Measurements from ENCODE around the gene TTLL4. TPM values are rescaled to one million over a fixed set of nuclear protein-coding genes. Genes with fewer than 3 reads are reported as not detected.
"Not testable (repeated sequence)": the region's sequence is repeated elsewhere in the genome, so short reads cannot be mapped to it uniquely, and the experiment has no call there.

TTLL4 gene
- total RNA-seq, 1 donor from 2014 or later = 47.3 TPM

- H3K36me3 Mint-ChIP-seq (ENCODE audit: low read depth, unreplicated experiment) = peaks cover 49% of the 10 kb centered on the region
- no peak for TF ChIP-seq CTCF (IDR thresholded peaks at IDR 0.05; ENCODE audit: unreplicated experiment)
- H3K27ac Mint-ChIP-seq (ENCODE audit: unreplicated experiment) = no peak overlapping the region
- H3K9me3 Mint-ChIP-seq (ENCODE audit: unreplicated experiment) = no peaks in the 10 kb centered on the region
- DNase-seq (ENCODE audit: low spot score) = no peak
- H3K4me1 Mint-ChIP-seq (ENCODE audit: unreplicated experiment) = no peaks in the 10 kb centered on the region
- H3K4me3 Mint-ChIP-seq (ENCODE audit: unreplicated experiment) = no peak overlapping the region
- no peaks in the 10 kb centered on the region for H3K27me3 Mint-ChIP-seq (ENCODE audit: unreplicated experiment)
Measured at GRCh38 chr2:218755198-218755566, 44.5 kb downstream of the TTLL4 start.

GRCh38 chr2:218755567-218756404 is 45.2 kb downstream of the TTLL4 start:
- TF ChIP-seq CTCF (IDR thresholded peaks at IDR 0.05; ENCODE audit: unreplicated experiment) = no peak
- Mint-ChIP-seq H3K36me3 (ENCODE audit: low read depth, unreplicated experiment) (peaks cover 43% of the 10 kb centered on the region), H3K27ac (ENCODE audit: unreplicated experiment) (no peak overlapping the region), H3K4me3 (ENCODE audit: unreplicated experiment) (no peak overlapping the region), H3K27me3 (ENCODE audit: unreplicated experiment) (no peaks in the 10 kb centered on the region), H3K9me3 (ENCODE audit: unreplicated experiment) (no peaks in the 10 kb centered on the region), H3K4me1 (ENCODE audit: unreplicated experiment) (no peaks in the 10 kb centered on the region)
- no peak for DNase-seq (ENCODE audit: low spot score)

- DNase-seq (ENCODE audit: low spot score) = no peak
- Mint-ChIP-seq H3K27ac (ENCODE audit: unreplicated experiment) (no peak overlapping the region), H3K27me3 (ENCODE audit: unreplicated experiment) (no peaks in the 10 kb centered on the region), H3K9me3 (ENCODE audit: unreplicated experiment) (no peaks in the 10 kb centered on the region), H3K4me1 (ENCODE audit: unreplicated experiment) (no peaks in the 10 kb centered on the region), H3K4me3 (ENCODE audit: unreplicated experiment) (no peak overlapping the region), H3K36me3 (ENCODE audit: low read depth, unreplicated experiment) (peaks cover 41% of the 10 kb centered on the region)
- TF ChIP-seq CTCF (IDR thresholded peaks at IDR 0.05; ENCODE audit: unreplicated experiment) = no peak
Measured at GRCh38 chr2:218756599-218757377, 46.2 kb downstream of the TTLL4 start.

GRCh38 chr2:218761795-218762194 is 51.2 kb downstream of the TTLL4 start:
- no peak overlapping the region for H3K27ac Mint-ChIP-seq (ENCODE audit: unreplicated experiment)
- no peaks in the 10 kb centered on the region for H3K9me3 Mint-ChIP-seq (ENCODE audit: unreplicated experiment)
- H3K27me3 Mint-ChIP-seq (ENCODE audit: unreplicated experiment) = no peaks in the 10 kb centered on the region
- no peak for TF ChIP-seq CTCF (IDR thresholded peaks at IDR 0.05; ENCODE audit: unreplicated experiment)
- H3K4me3 Mint-ChIP-seq (ENCODE audit: unreplicated experiment) = no peak overlapping the region
- H3K4me1 Mint-ChIP-seq (ENCODE audit: unreplicated experiment) = no peaks in the 10 kb centered on the region
- DNase-seq (ENCODE audit: low spot score) = no peak
- peaks cover 4% of the 10 kb centered on the region for H3K36me3 Mint-ChIP-seq (ENCODE audit: low read depth, unreplicated experiment)

GRCh38 chr2:218772759-218773158 is 62.1 kb downstream of the TTLL4 start:
- H3K9me3 Mint-ChIP-seq (ENCODE audit: unreplicated experiment); H3K4me3 Mint-ChIP-seq (ENCODE audit: unreplicated experiment); H3K4me1 Mint-ChIP-seq (ENCODE audit: unreplicated experiment); H3K27me3 Mint-ChIP-seq (ENCODE audit: unreplicated experiment); H3K27ac Mint-ChIP-seq (ENCODE audit: unreplicated experiment); DNase-seq (ENCODE audit: low spot score): not testable (repeated sequence)
- H3K36me3 Mint-ChIP-seq (ENCODE audit: low read depth, unreplicated experiment) = peaks cover 39% of the 10 kb centered on the region

Measured in endothelial cell (in vitro differentiated cells).